ENCODE data around the gene CBFB.
"Not testable (repeated sequence)": the region's sequence is repeated elsewhere in the genome, so short reads cannot be mapped to it uniquely, and the experiment has no call there.

CBFB gene

DNA sequence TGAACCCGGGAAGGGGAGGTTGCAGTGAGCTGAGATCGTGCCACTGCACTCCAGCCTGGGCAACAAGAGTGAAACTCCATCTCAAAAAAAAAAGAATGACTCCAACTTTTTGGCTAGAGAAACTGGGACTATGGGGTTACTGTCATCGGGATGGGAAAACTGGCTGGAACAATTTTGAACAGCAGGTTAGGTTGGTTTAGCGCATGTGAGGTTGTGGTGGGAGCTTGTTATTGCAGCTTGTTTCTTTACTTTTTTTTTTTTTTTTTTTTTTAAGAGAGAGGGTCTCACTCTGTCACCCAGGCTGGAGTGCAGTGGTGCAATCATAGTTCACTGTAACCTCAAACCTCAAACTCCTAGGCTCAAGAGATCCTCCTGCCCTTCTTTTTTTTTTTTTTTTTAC lies 12.6 kb downstream of the CBFB start:
- not testable (repeated sequence) for DNase-seq (ENCODE audit: low read depth in 2 of 2)

DNA sequence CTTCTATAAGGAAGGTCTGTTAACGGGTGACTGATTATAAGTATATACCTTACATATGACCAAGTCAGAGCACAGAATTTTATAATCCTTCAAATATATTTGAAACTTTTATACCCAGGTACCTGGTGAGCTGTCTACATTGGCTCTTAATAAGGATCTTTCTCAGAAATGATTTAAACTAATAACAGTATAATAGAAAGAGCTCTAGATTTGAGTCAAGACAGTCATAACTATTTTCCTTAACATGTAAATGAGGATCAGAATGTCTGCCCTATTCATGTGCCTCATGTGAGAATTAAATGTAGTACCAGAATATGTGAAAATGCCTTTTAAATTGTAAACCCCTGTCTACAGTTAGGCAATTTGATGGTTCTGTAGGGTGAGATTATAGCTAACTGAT lies 14.5 kb downstream of the CBFB start:
- DNase-seq (ENCODE audit: low read depth in 2 of 2): no peak

DNA sequence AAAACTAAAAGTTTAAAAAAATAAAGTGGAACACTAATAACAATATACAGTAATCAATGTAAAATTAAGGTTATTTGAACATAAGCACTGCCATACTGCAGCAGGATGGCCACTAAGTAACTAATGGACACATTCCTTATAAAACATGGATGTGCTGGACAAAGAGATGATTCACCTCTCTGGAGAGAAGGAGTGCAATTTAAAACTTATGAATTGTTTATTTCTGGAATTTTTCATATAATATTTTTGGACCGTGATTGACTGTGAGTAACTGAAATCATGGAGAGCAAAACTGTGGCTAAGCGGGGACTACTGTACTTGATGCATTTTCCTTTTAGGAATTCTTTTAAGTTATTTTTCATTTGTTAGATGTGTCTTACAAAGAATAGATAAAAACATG lies 21.8 kb downstream of the CBFB start:
- no peak for DNase-seq (ENCODE audit: low read depth in 2 of 2)

DNA sequence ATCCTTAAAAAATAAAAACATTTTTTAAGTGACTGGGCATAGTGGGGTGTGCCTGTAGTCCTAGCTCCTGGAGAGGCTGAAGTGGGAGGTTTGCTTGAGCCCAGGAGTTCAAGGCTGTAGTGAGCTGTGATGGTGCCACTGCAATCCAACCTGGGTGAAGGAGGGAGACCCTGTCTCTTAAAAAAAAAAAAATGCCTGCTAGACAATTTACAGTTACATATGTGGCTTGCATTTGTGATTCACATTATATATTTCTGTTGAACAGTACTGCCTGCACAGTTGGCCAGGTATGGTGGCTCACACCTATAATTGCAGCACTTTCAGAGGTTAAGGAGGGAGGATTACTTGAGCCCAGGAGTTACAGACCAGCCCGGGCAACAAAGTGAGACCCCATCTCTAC lies 23.4 kb downstream of the CBFB start:
- DNase-seq (ENCODE audit: low read depth in 2 of 2): no peak

DNA sequence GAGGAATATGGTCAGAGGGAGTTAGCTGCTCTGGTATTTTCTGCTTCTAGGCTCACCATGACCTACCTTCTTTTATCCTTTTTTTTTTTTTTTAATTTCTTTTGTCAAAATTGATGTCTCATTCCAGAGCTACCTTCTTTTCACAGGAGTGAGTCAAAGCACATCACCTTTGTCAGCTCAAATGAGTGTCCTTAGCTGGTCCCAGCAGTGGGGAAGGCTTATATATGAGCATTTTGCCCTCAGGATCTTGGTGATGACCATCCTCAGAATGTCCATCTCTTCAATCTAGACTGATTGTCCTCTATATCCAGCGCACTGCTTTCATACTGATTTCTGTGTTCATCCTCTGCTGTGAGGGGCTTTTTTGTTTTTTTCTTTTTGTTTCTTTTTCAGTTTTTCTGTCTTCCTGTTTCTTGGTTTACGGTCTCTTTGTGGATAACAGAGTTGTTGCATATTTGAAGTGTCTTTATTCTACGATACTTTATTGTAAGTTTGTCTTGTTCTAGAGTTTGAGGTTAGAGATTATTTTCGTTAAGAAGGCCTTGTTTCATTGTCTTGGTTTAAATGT lies 24.9 kb downstream of the CBFB start:
- DNase-seq (ENCODE audit: low read depth in 2 of 2): no peak

DNA sequence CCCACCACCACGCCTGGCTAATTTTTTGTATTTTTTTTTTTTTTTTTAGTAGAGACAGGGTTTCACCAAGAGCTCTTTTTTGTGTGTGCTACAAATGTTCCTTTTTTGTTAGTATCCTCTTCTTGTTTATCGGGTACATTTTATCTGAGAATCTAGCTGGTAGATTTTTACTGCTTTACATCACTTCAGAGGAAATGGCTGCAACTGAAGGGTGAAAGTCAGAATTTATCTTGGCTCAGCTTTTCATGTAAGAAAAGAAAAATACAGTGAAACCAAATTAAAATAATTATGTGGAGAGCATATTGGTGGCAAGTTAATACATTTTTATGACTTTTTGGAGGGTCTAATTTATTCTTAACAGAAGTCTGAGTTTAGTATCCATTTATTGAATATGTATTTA lies 26.0 kb downstream of the CBFB start:
- no peak for DNase-seq (ENCODE audit: low read depth in 2 of 2)

DNA sequence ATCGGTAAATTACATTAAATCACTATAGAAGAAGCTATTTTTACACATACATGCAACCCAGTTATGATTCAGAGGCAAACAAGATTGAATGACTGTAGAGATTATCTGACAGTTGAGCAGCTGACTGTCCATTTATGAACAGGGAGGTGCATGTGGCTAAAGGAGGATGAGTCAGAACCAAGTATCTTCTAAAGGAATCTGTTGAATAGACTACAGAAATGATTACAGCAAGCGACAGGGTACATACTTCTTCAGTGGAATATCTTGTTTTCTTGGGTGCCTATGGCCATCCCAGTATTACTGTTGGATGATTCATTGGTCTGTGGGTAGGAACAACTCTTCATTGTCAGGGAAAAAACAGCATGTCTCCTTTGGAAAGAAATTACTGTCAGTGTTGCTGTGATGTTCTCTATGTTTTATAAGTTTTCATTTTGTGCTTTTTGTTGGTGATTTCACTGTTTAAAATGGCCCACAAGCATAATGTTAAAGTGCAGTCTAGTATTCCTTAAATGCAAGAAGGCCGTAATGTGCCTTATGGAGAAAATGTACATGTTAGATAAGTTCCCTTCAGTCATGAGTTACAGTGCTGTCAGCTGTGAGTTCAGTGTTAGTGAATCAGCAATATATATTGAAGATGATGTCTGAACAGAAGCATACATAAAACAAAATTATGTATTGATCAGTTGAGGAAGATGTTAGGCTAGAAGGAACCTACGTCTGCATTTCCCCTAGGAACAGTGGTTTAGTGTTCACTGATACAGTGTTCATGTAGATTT lies 27.0 kb downstream of the CBFB start:
- DNase-seq (ENCODE audit: low read depth in 2 of 2): no peak

DNA sequence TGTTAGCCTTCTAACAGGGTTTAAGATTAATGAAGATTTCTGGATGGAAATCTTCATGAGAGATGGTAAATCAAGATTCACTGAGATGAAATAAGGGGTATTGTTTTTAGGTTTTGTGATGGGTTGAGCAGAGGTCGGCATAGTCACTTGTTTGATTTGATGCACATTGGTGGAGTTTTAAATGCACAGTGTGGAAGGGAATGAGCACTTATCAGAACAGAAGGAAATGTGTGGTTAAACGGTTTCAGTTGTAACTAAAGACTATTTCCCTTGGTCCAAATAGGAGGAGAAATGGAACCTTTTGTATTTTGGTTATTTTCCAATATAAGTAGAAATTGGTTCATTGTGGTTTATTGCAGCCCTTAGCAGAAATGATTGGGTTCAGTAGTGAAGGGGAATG lies 34.1 kb downstream of the CBFB start:
- DNase-seq (ENCODE audit: low read depth in 2 of 2): no peak

DNA sequence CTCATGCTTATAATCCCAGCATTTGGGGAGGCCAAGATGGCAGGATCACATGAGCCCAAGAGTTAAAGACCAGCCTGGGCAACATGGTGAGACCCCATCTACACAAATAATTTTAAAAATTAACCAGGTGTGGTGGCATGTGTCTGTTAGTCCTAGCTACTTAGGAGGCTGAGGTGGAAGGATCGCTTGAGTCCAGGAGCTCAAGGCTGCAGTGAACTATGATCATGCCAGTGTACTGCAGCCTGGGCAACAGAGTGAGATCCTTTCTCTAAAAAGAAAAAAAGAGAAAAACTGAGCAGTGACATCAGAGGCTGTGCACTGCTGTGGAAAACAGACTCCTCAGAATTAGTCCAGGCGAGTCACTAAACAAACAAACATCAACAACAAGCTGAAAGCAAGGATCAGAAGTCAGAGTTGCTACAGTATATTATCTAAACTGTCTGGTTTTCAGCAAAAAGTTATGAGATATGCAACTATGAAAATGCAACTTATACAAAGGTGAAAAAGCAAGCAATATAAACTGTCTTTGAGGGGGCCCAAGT lies 39.3 kb downstream of the CBFB start:
- no peak for DNase-seq (ENCODE audit: low read depth in 2 of 2)

DNA sequence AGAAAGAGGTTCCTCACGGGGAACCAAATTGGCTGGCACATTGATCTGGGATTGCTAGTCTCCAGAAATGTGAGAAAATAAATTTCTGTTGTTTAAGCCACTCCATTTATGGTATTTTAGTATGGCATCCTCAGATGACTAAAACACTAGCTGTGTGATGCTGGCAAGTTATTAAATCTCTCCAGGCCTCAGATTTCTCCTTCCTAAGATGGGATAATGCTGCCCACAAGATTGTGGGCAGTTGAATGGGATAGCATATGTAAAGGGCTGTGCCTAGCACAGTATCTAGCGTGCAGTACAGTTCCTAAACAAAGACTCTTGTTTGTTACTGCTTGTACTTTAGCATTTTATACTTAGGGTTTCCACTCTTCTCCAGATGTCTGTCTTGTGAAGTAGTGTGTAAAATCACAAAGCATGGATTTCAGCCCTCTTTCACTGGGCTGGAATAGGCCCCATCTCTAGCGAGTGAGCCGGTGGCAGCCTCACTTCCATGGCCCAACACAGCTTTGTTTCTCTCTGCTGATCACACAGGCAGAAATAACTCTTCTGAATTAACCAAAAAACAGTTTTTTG lies 42.6 kb downstream of the CBFB start:
- no peak for DNase-seq (ENCODE audit: low read depth in 2 of 2)

DNA sequence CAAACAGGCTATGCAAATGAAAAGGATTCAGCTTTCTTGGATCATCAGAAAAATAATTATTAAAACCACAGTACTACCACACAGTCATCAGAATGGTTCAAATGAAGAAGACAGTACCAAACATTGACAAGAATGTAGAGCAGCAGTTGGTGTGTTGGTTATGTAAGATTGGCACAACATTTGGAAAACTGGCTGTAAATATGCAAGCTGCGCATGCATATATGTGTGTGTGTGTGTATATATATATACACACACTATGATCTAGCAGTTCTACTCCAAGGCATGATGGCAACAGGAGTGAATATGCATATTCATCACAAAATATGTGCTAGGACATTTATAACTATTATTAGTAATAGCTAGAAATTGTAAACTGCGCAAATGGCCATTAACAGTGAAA lies 46.4 kb downstream of the CBFB start:
- no peak for DNase-seq (ENCODE audit: low read depth in 2 of 2)

DNA sequence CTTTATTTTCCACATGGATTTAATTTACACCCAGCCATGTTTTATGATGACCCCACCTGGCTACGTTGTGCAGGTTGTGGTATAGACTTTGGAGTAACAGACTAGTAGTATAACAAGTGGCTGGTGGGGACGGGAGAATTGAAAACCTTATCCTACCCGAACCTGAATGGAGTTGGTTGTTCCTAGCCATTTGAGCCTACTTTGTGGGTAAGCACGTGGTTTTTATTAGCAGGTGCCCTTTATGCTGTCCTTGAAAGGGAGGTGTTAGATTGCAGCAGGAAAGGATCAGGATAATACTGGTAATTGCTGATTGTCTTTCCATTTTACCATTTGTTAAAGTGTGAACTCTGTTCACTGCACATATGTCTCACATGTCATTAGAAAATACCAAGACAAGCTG lies 48.9 kb downstream of the CBFB start:
- DNase-seq (ENCODE audit: low read depth in 2 of 2): no peak

DNA sequence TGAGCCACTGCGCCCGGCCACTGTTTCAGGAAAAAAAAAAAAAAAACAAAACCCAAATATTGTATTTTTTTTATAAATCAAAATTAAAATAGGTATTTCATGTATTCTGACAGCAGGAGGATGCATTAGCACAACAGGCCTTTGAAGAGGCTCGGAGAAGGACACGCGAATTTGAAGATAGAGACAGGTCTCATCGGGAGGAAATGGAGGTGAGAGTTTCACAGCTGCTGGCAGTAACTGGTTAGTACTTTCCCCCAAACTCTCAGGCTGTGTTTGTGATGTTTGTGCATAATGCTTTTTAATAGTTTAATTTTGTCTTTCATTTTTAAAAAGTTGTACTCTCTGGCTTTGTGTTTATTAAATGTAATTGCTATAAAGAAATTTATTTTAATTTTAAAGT lies 53.2 kb downstream of the CBFB start:
- DNase-seq (ENCODE audit: low read depth in 2 of 2): no peak

DNA sequence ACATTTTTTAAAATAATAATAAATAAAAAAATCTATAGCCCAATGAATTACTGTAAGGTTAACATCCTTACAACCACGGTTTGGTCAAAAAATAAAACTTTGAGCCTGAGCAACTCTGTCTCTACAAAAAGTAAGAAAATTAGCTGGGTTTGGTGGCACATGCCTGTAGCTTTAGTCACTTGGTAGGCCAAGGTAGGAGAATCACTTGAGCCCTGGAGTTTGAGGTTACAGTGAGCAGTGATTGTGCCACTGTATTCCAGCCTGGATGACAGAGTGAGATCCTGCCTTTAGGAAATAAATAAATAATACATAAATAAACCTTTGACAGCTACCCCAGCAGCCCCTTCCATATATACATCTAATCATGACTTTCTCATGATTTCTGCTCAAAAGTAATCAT lies 53.9 kb downstream of the CBFB start:
- no peak for DNase-seq (ENCODE audit: low read depth in 2 of 2)

DNA sequence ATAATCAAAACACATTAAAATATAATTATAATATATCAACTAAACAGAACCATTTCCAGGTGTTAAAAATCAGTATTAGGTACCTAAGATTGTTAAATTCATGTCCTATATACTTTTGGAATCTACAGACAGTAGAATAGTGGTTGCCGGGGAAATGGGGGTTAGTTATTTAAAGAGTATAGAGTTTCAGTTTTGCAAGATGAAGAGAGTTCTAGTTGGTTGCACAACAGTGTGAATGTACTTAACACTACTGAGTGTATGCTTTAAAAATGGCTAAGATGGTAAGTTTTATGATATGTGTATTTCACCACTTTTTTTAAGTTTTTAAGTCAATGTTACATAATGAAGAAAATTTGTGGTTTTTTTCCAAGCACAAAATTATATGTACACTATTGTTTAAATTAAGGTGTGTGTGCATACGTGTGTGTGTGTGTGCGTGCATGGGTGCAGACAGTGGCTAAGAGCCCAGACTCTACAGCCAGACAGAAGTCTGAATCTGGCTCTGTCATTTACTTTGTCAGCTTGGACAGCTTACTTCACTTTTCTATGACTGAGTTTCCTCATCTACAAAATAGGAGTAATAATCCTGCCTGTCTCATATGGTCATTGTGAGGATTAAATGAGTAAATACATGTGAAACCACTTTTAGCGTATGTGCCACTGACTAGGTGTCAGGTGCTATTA lies 55.5 kb downstream of the CBFB start:
- DNase-seq (ENCODE audit: low read depth in 2 of 2): no peak

DNA sequence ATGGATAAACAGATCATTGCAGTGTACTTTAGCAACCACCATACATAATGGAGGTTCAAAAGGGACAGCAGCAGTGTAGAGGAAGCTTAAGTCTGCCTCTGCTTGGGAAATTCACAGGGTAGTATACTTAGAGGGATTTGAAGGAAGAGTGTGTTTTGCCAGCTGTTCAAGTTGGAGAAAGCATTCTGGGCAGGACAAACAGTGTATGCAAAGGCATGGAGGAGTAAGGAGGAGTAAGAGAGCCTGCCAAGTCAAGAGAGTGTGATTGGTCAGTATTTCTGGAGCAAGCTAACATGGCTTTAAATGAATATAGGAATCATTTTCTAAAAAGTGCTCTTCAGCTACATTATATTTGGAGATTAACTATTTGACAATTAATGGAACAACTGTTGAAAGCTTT lies 57.9 kb downstream of the CBFB start:
- no peak for DNase-seq (ENCODE audit: low read depth in 2 of 2)

DNA sequence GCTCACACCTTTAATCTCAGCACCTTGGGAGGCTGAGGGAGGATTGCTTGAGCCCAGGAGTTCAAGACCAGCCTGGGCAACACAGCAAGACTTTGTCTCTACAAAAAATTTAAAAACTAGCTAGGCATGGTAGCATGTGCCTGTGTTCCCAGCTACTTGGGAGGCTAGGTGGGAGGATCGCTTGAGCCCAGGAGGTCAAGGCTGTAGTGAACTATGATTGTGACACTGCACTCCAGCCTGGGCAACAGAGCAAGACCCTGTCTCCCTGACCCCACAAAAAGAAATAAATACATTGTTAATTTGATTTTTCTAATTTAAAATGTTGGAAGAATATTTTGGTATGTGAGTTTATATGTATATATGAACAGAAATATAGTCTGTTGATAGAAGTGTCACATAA lies 58.3 kb downstream of the CBFB start:
- DNase-seq (ENCODE audit: low read depth in 2 of 2): no peak

DNA sequence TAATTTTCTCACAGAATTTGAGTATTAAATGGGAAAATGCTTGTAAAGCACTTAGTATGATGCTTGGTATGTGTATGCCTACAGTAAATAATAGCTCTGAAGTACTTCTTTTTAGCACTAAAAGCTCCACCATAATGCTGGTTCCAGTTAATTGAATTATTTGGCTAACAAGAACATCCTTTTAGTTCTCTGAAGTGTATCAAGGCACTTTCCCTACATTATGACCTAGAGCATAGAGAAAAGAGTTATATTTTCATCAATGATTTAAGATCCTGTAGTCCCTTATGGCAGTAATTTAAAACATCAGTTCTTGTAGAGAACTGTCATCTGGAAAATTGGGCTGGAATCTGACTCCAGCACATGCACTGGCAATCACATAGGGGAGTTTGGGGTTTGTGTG lies 58.9 kb downstream of the CBFB start:
- no peak for DNase-seq (ENCODE audit: low read depth in 2 of 2)

DNA sequence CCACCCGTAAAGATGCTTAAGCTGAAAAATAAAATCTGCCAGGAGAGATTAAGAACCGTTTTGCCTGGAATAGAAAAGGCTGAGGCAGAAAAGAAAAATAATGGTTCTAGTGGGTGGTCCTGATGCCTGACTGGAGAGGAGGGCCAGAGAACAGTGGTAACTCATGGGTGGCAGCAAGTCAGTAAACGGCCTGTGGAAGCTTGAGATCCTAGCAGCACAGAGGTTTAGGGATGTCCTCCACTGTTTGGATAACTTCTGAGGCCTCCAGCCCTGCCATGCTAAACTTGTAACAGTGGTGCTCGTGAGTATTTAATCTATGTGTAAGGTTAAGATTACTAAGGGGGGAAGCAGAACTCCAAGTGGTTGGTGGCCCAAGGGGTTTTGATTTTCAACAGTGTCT lies 59.6 kb downstream of the CBFB start:
- no peak for DNase-seq (ENCODE audit: low read depth in 2 of 2)

DNA sequence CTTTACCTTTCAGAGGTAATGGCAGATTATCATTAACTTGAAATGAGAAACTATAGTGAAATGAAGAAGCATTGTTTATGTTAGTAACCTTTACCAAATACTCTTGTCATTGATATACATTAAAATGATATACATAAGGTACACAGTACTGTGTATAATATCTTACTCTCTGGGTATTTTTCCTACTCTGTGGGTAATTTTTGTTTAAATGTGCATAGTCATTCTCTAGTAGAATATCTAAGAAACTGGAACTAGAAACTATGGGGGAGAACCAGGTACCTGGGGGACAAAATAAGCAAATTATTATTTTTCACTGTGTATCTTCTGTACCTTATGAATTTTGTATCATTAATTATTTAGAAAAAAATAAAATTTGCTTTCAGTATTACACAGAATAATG lies 60.2 kb downstream of the CBFB start:
- DNase-seq (ENCODE audit: low read depth in 2 of 2): no peak

DNA sequence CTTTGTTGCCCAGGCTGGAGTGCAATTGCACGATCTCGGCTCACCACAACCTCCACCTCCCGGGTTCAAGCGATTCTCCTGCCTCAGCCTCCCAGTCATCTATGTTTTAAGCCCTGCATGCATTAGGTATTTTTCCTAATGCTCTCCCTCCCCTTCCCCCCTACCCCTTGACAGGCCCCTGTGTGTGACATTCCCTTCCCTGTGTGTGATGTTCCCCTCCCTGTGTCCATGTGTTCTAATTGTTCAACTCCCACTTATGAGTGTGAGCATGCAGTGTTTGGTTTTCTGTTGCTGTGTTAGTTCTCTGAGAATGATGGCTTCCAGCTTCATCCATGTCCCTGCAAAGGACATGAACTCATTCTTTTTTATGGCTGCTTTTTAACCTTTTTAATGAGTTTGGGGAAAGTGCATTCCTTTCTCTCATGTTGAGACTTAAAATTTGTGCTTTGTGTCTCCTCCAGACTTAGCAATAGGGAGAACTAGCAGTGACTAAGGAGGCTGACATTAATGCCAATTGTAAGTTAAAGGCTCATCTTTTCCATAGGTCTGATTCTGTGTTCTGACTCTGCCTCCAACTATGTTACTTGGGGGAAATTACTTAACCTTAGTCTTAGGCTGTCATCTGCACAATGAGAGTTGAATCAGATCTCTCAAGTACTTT lies 63.1 kb downstream of the CBFB start:
- no peak for DNase-seq (ENCODE audit: low read depth in 2 of 2)

DNA sequence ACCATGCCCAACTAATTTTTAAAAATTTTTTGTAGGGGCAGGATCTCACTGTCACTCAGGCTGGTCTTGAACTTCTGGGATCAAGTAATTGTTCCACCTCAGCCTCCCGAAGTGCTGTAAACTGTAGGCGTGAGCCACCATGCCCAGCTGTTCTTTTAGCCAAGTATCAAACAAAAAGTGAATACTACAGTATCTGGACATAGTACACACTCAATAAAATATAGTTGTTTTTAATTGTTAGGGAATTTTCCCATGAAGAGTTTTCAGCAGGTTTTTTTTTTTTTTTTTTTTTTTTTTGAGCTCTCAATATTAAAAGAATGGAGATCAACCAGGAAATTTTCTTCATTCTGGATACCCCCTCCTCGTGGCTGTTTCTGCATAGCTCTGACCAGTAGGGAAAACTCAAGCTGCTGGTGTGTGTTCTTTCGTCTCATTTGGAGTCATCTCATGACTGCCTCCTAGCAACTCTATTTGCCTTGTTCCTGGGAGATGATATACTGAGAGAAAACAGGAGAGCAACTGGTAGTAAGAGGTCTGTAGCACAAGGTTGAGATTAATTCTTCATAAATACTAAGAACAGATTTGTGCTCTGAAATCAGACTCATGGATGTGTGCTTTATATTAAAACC lies 64.3 kb downstream of the CBFB start:
- no peak for DNase-seq (ENCODE audit: low read depth in 2 of 2)
